Colonic mucosa (tissue), 4 donors: ENCODE measurements around the gene RBPMS2. TPM values are rescaled to one million over a fixed set of nuclear protein-coding genes. Genes with fewer than 3 reads are reported as not detected.
"Not testable (repeated sequence)": the region's sequence is repeated elsewhere in the genome, so short reads cannot be mapped to it uniquely, and the experiment has no call there.

Source experiments
- DNase-seq: peaks from one replicate; pipeline ENCODE4 v3.0.0-alpha.2; 2020
- H3K27ac ChIP-seq: fragments of 200-600 bp; one replicate; pipeline ENCODE4 v1.8.0; 2021
- H3K27me3 ChIP-seq: fragments of 200-600 bp; one replicate; pipeline ENCODE4 v1.8.0; 2021
- H3K36me3 ChIP-seq: fragments of 200-600 bp; one replicate; pipeline ENCODE4 v1.8.0; 2021
- H3K4me1 ChIP-seq: fragments of 200-600 bp; one replicate; pipeline ENCODE4 v1.8.0; 2021; ENCODE audit warnings: mild to moderate bottlenecking
- H3K4me3 ChIP-seq: fragments of 200-600 bp; one replicate; pipeline ENCODE4 v1.8.0; 2021
- H3K9ac ChIP-seq, 2 donors: one replicate each; pipeline ENCODE4 v1.7.0; 2013; ENCODE audit warnings: control low read depth in 2 of 2, low read depth in 2 of 2, low read length in 2 of 2
- H3K9me3 ChIP-seq: fragments of 200-600 bp; one replicate; pipeline ENCODE4 v1.8.0; 2021
- intact Hi-C: fragments of 100-400 bp; cut with DNase I; formaldehyde crosslinking; loops from one replicate; pipeline ENCODE4 v1.14.1; 2022
- total RNA-seq, 2 donors: library from RNA; stranded (reverse); fragmentation: NEBNext Ultra II Directional in 1 of 2; extraction: Animal tissue kit (Norgen Biotek cat#: 25700) in 1 of 2; gene quantifications; one replicate each; pipeline ENCODE4 v1.2.1, GENCODE V29; 2021
- TF ChIP-seq, protein P1 (sequence below): fragments of 200-600 bp; IDR thresholded peaks from one replicate; pipeline ENCODE4 v1.8.0; 2022; ENCODE audit warnings: antibody characterized with exemption, mild to moderate bottlenecking
- donor health status: healthy.
- donor health status: DM: no; HTN: no; CAD: no.
- donor health status: DM: no; HTN: no; CAD: no.

Gene RBPMS2
- 10 to 100 TPM in 1 of 2 donors, 1 to 10 TPM in 1; 1.3 to 14.5 TPM for total RNA-seq

GRCh38 chr15:64775551-64776401, at the start of gene RBPMS2:
TSS of gene RBPMS2 (minus strand) at chr15:64775589. CDS start at chr15:64775319, 270 bp downstream.
- H3K4me1 ChIP-seq: no peaks in the 10 kb centered on the region
- DNase-seq: no peak
- peak within 1 kb of the TSS; percentile 38 for H3K4me3 ChIP-seq
- TF ChIP-seq, protein P1, sequence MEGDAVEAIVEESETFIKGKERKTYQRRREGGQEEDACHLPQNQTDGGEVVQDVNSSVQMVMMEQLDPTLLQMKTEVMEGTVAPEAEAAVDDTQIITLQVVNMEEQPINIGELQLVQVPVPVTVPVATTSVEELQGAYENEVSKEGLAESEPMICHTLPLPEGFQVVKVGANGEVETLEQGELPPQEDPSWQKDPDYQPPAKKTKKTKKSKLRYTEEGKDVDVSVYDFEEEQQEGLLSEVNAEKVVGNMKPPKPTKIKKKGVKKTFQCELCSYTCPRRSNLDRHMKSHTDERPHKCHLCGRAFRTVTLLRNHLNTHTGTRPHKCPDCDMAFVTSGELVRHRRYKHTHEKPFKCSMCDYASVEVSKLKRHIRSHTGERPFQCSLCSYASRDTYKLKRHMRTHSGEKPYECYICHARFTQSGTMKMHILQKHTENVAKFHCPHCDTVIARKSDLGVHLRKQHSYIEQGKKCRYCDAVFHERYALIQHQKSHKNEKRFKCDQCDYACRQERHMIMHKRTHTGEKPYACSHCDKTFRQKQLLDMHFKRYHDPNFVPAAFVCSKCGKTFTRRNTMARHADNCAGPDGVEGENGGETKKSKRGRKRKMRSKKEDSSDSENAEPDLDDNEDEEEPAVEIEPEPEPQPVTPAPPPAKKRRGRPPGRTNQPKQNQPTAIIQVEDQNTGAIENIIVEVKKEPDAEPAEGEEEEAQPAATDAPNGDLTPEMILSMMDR: no peak
- no peaks in the 10 kb centered on the region for H3K36me3 ChIP-seq
- intact Hi-C loops: no loop called here
- peak within 1 kb of the TSS; percentile 9 to 56 for H3K9ac ChIP-seq
- H3K27ac ChIP-seq: peak within 1 kb of the TSS; percentile 36
- H3K27me3 ChIP-seq: peaks cover 34% of the 10 kb centered on the region
- no peaks in the 10 kb centered on the region for H3K9me3 ChIP-seq

- intact Hi-C loops: no loop called here
- H3K36me3 ChIP-seq: no peaks in the 10 kb centered on the region
- TF ChIP-seq, protein P1: no peak
- no peak for DNase-seq
- H3K27me3 ChIP-seq: no peaks in the 10 kb centered on the region
- H3K4me3 ChIP-seq: peak overlapping the region; percentile 41
- peaks cover 5% of the 10 kb centered on the region for H3K4me1 ChIP-seq
- no peaks in the 10 kb centered on the region for H3K9me3 ChIP-seq
- H3K9ac ChIP-seq: peak overlapping the region; percentile 30 to 73
- H3K27ac ChIP-seq: no peak overlapping the region
These were observed 49.6 kb upstream of the RBPMS2 start for GRCh38 chr15:64824929-64825430.

GRCh38 chr15:64816452-64816851, 41.1 kb upstream of the RBPMS2 start:
- no peaks in the 10 kb centered on the region for H3K27me3 ChIP-seq
- H3K9me3 ChIP-seq: no peaks in the 10 kb centered on the region
- no peak overlapping the region for H3K9ac ChIP-seq
- DNase-seq: no peak
- H3K4me3 ChIP-seq: no peak overlapping the region
- H3K27ac ChIP-seq: no peak overlapping the region
- H3K4me1 ChIP-seq: no peaks in the 10 kb centered on the region
- intact Hi-C loops: no loop called here
- TF ChIP-seq, protein P1: no peak
- no peaks in the 10 kb centered on the region for H3K36me3 ChIP-seq

- H3K27me3 ChIP-seq, H3K27ac ChIP-seq, DNase-seq, H3K36me3 ChIP-seq, H3K4me1 ChIP-seq, H3K9me3 ChIP-seq, H3K4me3 ChIP-seq, H3K9ac ChIP-seq, intact Hi-C loops: not testable (repeated sequence)
These were observed 39.6 kb upstream of the RBPMS2 start for GRCh38 chr15:64814965-64815364.

GRCh38 chr15:64814283-64814682, 38.9 kb upstream of the RBPMS2 start:
- H3K27me3 ChIP-seq, H3K9me3 ChIP-seq, DNase-seq, H3K4me3 ChIP-seq, H3K27ac ChIP-seq, intact Hi-C loops, H3K9ac ChIP-seq, H3K36me3 ChIP-seq, H3K4me1 ChIP-seq: not testable (repeated sequence)

- Histone ChIP-seq H3K9ac (no peak overlapping the region), H3K27me3 (no peaks in the 10 kb centered on the region), H3K4me1 (no peaks in the 10 kb centered on the region), H3K9me3 (no peaks in the 10 kb centered on the region), H3K4me3 (no peak overlapping the region), H3K36me3 (no peaks in the 10 kb centered on the region), H3K27ac (no peak overlapping the region)
- intact Hi-C loops: no loop called here
- no peak for DNase-seq
- TF ChIP-seq, protein P1: no peak
These were observed 37.7 kb upstream of the RBPMS2 start for GRCh38 chr15:64813075-64813474.
